HEK293 (cell line): ENCODE measurements around the gene KIF12.

Source experiments
- CTCF ChIA-PET: fragments of 350-600 bp; formaldehyde crosslinking; extraction: SDS; loops from one replicate; lab custom pipeline; 2021; ENCODE audit warnings: antibody characterized with exemption; lab: Yijun Ruan, JAX
- POLR2A ChIA-PET: fragments of 300-600 bp; formaldehyde crosslinking; extraction: SDS; loops from one replicate; lab custom pipeline; 2020; ENCODE audit warnings: antibody characterized with exemption, inconsistent platforms; lab: Yijun Ruan, JAX
- H3K27ac ChIP-seq: fragments of 200-500 bp; sonication (Bioruptor generic); 2 replicates; pipeline ENCODE4 v1.5.1; 2014; ENCODE audit warnings: low read depth, low read length, control low read depth, inconsistent platforms; ENCODE audit errors: extremely low read depth
- H3K36me3 ChIP-seq, 2 experiments: fragments of 200-500 bp in 1 of 2; sonication (Bioruptor generic) in 1 of 2; 1 replicate in 1 of 2; 2 replicates in 1 of 2; pipeline ENCODE4 v1.5.1; 2014 to 2017; ENCODE audit warnings: inconsistent platforms in 2 of 2, low read length in 2 of 2; ENCODE audit not compliant: control insufficient read depth in 2 of 2, insufficient read depth in 1 of 2
- H3K4me1 ChIP-seq: fragments of 200-500 bp; sonication (Bioruptor generic); 2 replicates; pipeline ENCODE4 v1.5.1; 2014; ENCODE audit warnings: mild to moderate bottlenecking, low read length, inconsistent platforms; ENCODE audit not compliant: control insufficient read depth, insufficient read depth
- H3K4me3 ChIP-seq: 2 replicates; pipeline ENCODE4 v1.5.1; 2011; ENCODE audit warnings: low read depth, mild to moderate bottlenecking, control low read depth, low read length, moderate library complexity
- H3K9me3 ChIP-seq: fragments of 200-500 bp; sonication (Bioruptor generic); 2 replicates; pipeline ENCODE4 v1.5.1; 2014; ENCODE audit warnings: low read depth, low read length, inconsistent platforms; ENCODE audit not compliant: control insufficient read depth, insufficient read depth
- HOXC10 ChIP-seq: sonication (generic); formaldehyde crosslinking; IDR thresholded peaks from 2 replicates; pipeline ENCODE4 v1.8.1; 2023; ENCODE audit warnings: mild to moderate bottlenecking, missing genetic modification reagents
- KLF8 ChIP-seq: fragments of 450-650 bp; formaldehyde crosslinking; IDR thresholded peaks from 2 replicates; pipeline ENCODE4 v1.5.1; 2016; ENCODE audit warnings: missing biosample characterization, missing genetic modification characterization
- MEIS1 ChIP-seq: sonication (generic); formaldehyde crosslinking; IDR thresholded peaks from 2 replicates; pipeline ENCODE4 v1.8.1; 2022; ENCODE audit warnings: missing genetic modification reagents, mild to moderate bottlenecking, borderline replicate concordance
- MZF1 ChIP-seq: fragments of 450-650 bp; formaldehyde crosslinking; IDR thresholded peaks from 2 replicates; pipeline ENCODE4 v1.5.1; 2017; ENCODE audit warnings: missing biosample characterization, missing genetic modification characterization, borderline replicate concordance
- TRIM28 ChIP-seq: IDR thresholded peaks from 2 replicates; pipeline ENCODE4 v1.6.1; 2011; ENCODE audit warnings: low read length, control low read depth, borderline replicate concordance
- ZBTB17 ChIP-seq: fragments of 450-650 bp; formaldehyde crosslinking; IDR thresholded peaks from 2 replicates; pipeline ENCODE4 v1.5.1; 2016; ENCODE audit warnings: missing biosample characterization, missing genetic modification characterization
- ZFP3 ChIP-seq: fragments of 450-650 bp; formaldehyde crosslinking; IDR thresholded peaks from 2 replicates; pipeline ENCODE4 v1.5.1; 2016; ENCODE audit warnings: low read depth, missing biosample characterization, missing genetic modification characterization
- ZFP37 ChIP-seq: fragments of 450-650 bp; formaldehyde crosslinking; IDR thresholded peaks from 2 replicates; pipeline ENCODE4 v1.5.1; 2016; ENCODE audit warnings: missing biosample characterization, missing genetic modification characterization
- ZFP69B ChIP-seq: fragments of 450-650 bp; formaldehyde crosslinking; IDR thresholded peaks from 2 replicates; pipeline ENCODE4 v1.5.1; 2016; ENCODE audit warnings: missing biosample characterization, missing genetic modification characterization
- ZNF114 ChIP-seq: fragments of 450-650 bp; formaldehyde crosslinking; IDR thresholded peaks from 2 replicates; pipeline ENCODE4 v1.5.0; 2017; ENCODE audit warnings: missing biosample characterization, missing genetic modification characterization
- ZNF133 ChIP-seq: fragments of 450-650 bp; formaldehyde crosslinking; IDR thresholded peaks from 2 replicates; pipeline ENCODE4 v1.5.1; 2016; ENCODE audit warnings: missing biosample characterization, missing genetic modification characterization
- ZNF571 ChIP-seq: fragments of 450-650 bp; formaldehyde crosslinking; IDR thresholded peaks from 2 replicates; pipeline ENCODE4 v1.5.0; 2017; ENCODE audit warnings: missing biosample characterization, missing genetic modification characterization
- ZNF670 ChIP-seq: fragments of 450-650 bp; formaldehyde crosslinking; IDR thresholded peaks from 2 replicates; pipeline ENCODE4 v1.5.1; 2016; ENCODE audit warnings: missing biosample characterization, missing genetic modification characterization, low read depth
- ZNF843 ChIP-seq: fragments of 450-650 bp; formaldehyde crosslinking; IDR thresholded peaks from 2 replicates; pipeline ENCODE4 v1.5.1; 2016; ENCODE audit warnings: missing biosample characterization, missing genetic modification characterization
- ZXDB ChIP-seq: fragments of 450-650 bp; formaldehyde crosslinking; IDR thresholded peaks from 2 replicates; pipeline ENCODE4 v1.5.1; 2016; ENCODE audit warnings: missing biosample characterization, missing genetic modification characterization
- TF ChIP-seq, protein P1 (sequence below): fragments of 450-650 bp; IDR thresholded peaks from 2 replicates; pipeline ENCODE4 v1.5.1; 2018; ENCODE audit warnings: missing biosample characterization, missing genetic modification characterization
- TF ChIP-seq, protein P2 (sequence below): fragments of 450-650 bp; formaldehyde crosslinking; IDR thresholded peaks from 2 replicates; pipeline ENCODE4 v1.5.1; 2016; ENCODE audit warnings: missing biosample characterization, missing genetic modification characterization
- TF ChIP-seq, protein P3 (sequence below): fragments of 450-650 bp; formaldehyde crosslinking; IDR thresholded peaks from 2 replicates; pipeline ENCODE4 v1.5.1; 2016; ENCODE audit warnings: missing biosample characterization, missing genetic modification characterization
- TF ChIP-seq, protein P4 (sequence below): fragments of 450-650 bp; formaldehyde crosslinking; IDR thresholded peaks from 2 replicates; pipeline ENCODE4 v1.5.1; 2016; ENCODE audit warnings: missing biosample characterization, missing genetic modification characterization

Gene KIF12

DNA sequence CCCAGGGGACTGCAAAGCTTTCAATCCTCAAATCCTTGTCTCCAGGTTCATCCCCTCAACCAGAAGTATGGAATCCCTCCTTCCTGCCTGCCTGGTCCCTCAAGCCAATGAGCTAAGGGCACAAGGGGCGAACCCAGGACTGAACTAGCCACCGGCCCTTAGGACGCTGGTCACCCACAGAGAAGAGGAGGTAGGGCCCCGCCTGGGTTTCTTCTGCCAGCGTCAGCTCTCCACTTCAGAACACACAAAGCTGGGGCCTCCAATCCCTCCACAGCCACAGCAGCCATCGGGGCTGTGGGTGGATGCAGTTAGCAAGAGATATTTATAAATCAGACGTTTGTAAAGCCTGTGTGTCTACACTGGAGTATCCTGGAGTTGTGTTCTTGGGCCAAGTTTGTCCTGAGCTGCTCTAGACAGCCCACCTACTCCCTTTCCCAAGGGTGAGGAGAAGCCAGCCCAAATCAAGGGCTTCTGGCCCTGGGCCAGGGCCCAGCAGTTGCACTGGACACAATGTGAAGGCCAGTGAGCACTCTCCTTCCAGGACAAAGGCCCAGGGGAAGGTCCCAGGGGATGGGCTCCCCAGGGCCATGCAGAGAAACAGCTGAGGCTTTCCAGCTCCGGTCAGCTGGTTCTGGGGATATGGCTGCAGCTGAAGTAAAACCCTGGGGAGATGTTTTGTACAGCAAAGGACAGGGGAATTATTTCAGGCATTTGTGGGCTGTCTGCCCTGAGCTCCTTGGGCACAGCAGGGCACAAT is 39.9 kb downstream of the KIF12 start (continued):
- TF ChIP-seq ZFP3 (no peak), ZFP37 (no peak), KLF8 (tag by site-specific recombination) (no peak), ZNF133 (no peak), ZNF843 (no peak), TRIM28 (no peak), ZNF670 (tag by site-specific recombination) (no peak), HOXC10 (CRISPR knock-in tag) (no peak), ZFP69B (no peak)
- TF ChIP-seq, protein P1, sequence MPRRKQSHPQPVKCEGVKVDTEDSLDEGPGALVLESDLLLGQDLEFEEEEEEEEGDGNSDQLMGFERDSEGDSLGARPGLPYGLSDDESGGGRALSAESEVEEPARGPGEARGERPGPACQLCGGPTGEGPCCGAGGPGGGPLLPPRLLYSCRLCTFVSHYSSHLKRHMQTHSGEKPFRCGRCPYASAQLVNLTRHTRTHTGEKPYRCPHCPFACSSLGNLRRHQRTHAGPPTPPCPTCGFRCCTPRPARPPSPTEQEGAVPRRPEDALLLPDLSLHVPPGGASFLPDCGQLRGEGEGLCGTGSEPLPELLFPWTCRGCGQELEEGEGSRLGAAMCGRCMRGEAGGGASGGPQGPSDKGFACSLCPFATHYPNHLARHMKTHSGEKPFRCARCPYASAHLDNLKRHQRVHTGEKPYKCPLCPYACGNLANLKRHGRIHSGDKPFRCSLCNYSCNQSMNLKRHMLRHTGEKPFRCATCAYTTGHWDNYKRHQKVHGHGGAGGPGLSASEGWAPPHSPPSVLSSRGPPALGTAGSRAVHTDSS (tag by site-specific recombination), result no peak

DNA sequence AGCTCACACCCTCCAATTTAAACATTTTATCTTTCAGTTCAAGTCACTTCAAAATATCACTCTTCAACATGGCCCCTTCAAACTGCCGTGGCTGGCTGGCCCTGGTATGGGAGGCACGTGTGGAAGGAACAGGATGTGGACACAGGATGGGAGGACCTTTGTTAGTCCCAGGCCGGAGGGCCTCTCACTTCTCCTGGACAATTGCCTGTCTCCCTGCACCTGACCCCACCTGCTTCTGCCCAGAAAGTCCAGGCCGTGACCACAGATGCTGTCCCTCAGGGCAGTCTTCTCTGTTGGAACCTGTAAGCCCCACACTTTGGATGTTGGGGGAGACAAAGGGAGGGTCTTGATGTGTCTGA is 40.4 kb downstream of the KIF12 start:
- Histone ChIP-seq H3K4me3 (no peak overlapping the region), H3K36me3 (no peaks in the 10 kb centered on the region), H3K27ac (no peak overlapping the region), H3K9me3 (no peaks in the 10 kb centered on the region), H3K4me1 (no peaks in the 10 kb centered on the region)
- TF ChIP-seq ZNF114 (tag by site-specific recombination), result no peak
- TF ChIP-seq, protein P2, sequence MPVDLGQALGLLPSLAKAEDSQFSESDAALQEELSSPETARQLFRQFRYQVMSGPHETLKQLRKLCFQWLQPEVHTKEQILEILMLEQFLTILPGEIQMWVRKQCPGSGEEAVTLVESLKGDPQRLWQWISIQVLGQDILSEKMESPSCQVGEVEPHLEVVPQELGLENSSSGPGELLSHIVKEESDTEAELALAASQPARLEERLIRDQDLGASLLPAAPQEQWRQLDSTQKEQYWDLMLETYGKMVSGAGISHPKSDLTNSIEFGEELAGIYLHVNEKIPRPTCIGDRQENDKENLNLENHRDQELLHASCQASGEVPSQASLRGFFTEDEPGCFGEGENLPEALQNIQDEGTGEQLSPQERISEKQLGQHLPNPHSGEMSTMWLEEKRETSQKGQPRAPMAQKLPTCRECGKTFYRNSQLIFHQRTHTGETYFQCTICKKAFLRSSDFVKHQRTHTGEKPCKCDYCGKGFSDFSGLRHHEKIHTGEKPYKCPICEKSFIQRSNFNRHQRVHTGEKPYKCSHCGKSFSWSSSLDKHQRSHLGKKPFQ (tag by site-specific recombination), result no peak
- TF ChIP-seq, protein P3, sequence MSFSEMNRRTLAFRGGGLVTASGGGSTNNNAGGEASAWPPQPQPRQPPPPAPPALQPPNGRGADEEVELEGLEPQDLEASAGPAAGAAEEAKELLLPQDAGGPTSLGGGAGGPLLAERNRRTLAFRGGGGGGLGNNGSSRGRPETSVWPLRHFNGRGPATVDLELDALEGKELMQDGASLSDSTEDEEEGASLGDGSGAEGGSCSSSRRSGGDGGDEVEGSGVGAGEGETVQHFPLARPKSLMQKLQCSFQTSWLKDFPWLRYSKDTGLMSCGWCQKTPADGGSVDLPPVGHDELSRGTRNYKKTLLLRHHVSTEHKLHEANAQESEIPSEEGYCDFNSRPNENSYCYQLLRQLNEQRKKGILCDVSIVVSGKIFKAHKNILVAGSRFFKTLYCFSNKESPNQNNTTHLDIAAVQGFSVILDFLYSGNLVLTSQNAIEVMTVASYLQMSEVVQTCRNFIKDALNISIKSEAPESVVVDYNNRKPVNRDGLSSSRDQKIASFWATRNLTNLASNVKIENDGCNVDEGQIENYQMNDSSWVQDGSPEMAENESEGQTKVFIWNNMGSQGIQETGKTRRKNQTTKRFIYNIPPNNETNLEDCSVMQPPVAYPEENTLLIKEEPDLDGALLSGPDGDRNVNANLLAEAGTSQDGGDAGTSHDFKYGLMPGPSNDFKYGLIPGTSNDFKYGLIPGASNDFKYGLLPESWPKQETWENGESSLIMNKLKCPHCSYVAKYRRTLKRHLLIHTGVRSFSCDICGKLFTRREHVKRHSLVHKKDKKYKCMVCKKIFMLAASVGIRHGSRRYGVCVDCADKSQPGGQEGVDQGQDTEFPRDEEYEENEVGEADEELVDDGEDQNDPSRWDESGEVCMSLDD (tag by site-specific recombination), result no peak
- no peak for TF ChIP-seq KLF8 (tag by site-specific recombination)
- no peak for TF ChIP-seq MZF1
- no peak for TF ChIP-seq ZBTB17 (tag by site-specific recombination)
- no peak for TF ChIP-seq MEIS1
- TF ChIP-seq ZNF571 (tag by site-specific recombination), result no peak
- no peak for TF ChIP-seq ZXDB (tag by site-specific recombination)
- TF ChIP-seq, protein P4, sequence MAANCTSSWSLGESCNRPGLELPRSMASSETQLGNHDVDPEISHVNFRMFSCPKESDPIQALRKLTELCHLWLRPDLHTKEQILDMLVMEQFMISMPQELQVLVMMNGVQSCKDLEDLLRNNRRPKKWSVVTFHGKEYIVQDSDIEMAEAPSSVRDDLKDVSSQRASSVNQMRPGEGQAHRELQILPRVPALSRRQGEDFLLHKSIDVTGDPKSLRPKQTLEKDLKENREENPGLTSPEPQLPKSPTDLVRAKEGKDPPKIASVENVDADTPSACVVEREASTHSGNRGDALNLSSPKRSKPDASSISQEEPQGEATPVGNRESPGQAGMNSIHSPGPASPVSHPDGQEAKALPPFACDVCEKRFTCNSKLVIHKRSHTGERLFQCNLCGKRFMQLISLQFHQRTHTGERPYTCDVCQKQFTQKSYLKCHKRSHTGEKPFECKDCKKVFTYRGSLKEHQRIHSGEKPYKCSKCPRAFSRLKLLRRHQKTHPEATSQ (tag by site-specific recombination), result no peak
- ChIA-PET POLR2A (no interaction called here), CTCF (interaction anchor here (0.7 to 4.8 kb wide), 3 partner anchors 24 to 246 kb away, joined by 3 to 19 read pairs (median 3); no protein-coding TSS in a partner anchor)
